ENCODE measurements around the gene RHOBTB3.

Gene RHOBTB3

DNA sequence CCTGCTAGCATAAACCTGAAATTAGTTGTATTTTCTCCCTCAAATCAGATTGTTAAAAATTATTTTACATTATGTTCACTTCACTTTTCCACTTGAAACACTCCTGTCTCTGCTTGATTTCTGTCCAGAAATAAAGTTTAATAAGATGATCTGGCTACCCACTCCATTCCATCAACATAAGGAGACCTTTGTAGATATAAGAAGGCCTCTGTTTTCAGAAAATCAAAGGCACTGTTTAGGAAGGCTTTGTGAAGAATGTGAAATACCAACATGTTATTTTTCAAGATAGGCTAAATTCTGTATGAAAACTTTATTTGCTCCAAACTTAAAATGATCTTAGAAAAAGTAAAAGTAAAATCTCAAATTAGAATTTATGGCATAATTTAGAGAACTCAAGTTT, 15.1 kb downstream of the RHOBTB3 start:
- DNase-seq (ENCODE audit: low spot score), result no peak
- Histone ChIP-seq H3K4me3 (no peak overlapping the region), H3K27ac (no peak overlapping the region)
- TF ChIP-seq, protein P1, sequence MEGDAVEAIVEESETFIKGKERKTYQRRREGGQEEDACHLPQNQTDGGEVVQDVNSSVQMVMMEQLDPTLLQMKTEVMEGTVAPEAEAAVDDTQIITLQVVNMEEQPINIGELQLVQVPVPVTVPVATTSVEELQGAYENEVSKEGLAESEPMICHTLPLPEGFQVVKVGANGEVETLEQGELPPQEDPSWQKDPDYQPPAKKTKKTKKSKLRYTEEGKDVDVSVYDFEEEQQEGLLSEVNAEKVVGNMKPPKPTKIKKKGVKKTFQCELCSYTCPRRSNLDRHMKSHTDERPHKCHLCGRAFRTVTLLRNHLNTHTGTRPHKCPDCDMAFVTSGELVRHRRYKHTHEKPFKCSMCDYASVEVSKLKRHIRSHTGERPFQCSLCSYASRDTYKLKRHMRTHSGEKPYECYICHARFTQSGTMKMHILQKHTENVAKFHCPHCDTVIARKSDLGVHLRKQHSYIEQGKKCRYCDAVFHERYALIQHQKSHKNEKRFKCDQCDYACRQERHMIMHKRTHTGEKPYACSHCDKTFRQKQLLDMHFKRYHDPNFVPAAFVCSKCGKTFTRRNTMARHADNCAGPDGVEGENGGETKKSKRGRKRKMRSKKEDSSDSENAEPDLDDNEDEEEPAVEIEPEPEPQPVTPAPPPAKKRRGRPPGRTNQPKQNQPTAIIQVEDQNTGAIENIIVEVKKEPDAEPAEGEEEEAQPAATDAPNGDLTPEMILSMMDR (IDR thresholded peaks at IDR 0.05), result no peak

DNA sequence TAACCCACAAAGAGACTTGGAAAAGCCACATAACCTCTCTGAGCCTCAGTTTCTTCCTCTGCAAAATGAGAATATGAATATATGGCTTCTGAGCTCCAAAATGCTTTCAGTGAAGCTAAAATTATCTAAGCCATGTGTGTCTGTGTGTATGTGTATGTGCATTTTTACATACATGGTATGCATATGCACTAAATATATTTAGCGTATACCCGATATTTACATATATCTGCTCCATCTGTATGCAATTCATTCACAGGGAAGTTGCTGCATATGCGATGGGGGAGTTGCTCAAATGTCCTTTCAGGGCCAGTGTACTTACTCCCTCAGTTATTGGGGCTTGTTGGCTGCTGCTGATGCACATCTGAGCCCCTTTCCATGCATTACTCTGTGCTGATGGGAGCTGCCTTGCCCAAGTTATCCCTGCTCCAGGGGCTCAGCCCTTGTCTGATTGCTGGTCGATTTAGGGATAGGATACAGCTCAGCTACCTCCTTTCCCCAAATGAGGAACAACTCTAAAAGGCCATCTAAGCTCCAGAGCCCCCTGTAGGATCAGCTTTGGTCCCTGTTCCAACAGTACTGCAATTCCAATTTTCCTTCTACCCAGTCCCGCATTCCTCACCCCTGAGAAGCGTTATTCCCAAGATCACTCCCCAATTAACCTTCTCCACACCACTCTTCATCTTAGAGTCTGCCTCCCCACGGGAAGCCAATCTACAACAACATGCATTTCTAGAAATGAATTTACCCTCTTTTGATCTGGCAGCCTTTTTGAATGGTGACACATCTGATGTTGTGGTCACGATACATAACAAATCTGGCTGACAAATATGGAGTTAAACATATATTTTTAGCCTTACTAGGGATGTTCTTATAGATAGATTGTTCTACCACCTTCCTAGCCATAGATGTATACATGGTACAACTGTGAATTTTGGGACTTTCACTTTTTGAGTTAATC, 15.9 kb downstream of the RHOBTB3 start:
- TF ChIP-seq, protein P1 (IDR thresholded peaks at IDR 0.05), result no peak
- DNase-seq (ENCODE audit: low spot score), result no peak
- Histone ChIP-seq H3K4me3 (no peak overlapping the region), H3K27ac (no peak overlapping the region)

DNA sequence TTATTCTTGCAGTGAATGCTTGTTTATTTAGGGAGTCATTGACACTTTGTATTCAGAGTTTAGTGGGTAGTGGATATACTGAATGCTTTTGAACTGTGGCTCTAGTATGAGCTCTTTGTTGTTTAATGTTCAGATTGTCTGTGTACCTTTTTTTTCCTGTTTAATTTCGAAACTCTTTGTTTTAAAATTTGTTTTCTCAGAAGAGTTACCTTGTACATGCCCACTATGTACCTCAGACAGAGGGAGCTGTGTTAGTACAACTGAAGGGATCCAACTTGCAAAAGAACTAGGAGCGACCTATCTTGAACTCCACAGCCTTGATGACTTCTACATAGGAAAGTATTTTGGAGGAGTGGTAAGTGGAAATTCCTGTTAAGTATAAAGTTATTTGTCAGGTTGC, 17.0 kb downstream of the RHOBTB3 start:
- TF ChIP-seq, protein P1 (IDR thresholded peaks at IDR 0.05), result no peak
- H3K27ac ChIP-seq, result no peak overlapping the region
- H3K4me3 ChIP-seq, result no peak overlapping the region
- DNase-seq (ENCODE audit: low spot score), result no peak

DNA sequence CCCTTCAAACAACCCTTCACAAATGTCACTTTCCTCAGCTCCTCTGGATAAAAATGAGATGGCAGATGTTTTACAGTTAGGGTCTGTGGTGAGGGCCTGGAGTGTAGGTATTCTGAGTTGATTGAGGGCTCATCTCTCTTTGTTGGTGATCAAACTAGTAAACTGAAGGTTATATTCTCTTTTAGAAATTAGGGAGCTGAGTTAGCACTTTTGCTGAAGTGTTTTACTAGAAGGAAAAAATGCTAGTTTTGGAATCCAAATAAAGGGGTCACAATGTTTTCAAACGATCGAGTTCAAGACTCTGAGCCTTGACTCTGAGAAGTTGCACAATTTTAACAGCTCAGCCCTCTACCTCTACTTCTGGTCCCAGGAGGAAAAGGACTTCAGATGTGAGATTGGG, 23.4 kb downstream of the RHOBTB3 start:
- no peak overlapping the region for H3K4me3 ChIP-seq
- TF ChIP-seq, protein P1 (IDR thresholded peaks at IDR 0.05), result no peak
- DNase-seq (ENCODE audit: low spot score), result no peak
- H3K27ac ChIP-seq, result no peak overlapping the region

DNA sequence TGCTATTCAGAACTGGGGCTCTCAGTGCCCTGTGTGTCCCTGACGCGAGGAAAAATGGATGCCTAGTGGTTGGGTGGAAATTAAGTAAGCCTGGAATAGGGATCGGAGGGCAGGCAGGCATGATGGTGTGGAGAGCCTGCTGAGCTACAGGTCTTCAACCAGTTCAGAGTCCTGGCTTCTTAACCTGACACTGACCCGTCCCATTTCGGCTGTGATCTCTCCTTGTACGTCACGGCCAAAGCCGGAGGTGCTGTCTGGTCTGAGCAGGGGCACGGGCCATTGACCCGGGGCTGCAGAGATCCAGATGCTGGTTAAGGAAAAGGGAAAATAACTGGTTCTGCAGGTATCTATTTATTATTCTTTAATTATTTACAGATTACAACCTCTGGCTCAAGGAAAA, 27.9 kb downstream of the RHOBTB3 start:
- Histone ChIP-seq H3K4me3 (no peak overlapping the region), H3K27ac (no peak overlapping the region)
- no peak for DNase-seq (ENCODE audit: low spot score)
- TF ChIP-seq, protein P1 (IDR thresholded peaks at IDR 0.05), result no peak

DNA sequence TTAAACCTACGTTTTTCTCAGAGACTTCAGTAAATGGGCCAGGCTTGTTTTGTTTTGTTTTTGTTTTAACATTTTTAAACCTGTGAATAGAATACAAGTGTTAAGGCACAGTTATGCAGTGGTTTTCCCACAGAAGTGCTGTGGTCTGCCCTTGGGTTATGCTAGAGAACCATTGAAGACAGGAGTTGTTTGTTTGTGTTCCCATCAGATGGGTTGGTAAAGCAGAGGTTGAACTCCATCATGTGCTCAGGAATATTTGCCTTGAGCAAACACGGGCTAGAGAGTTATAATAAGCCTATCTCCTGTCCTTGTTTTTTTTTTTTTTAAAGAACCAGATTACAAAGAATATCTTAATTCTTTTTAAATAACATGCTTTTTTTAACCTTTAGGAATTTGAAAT, 28.5 kb downstream of the RHOBTB3 start:
- TF ChIP-seq, protein P1 (IDR thresholded peaks at IDR 0.05), result no peak
- Histone ChIP-seq H3K4me3 (no peak overlapping the region), H3K27ac (no peak overlapping the region)
- no peak for DNase-seq (ENCODE audit: low spot score)
